NCI-H2196 (cell line): Measurements from ENCODE around the gene MED16.
A peak's percentile ranks its signal among the peaks of the same experiment; 100 is the strongest.

Experiments used
- DNase-seq: peaks from one replicate; lab custom pipeline; 2025; ENCODE audit not compliant: unreplicated experiment; lab: John Stamatoyannopoulos, UW

Gene MED16

DNA sequence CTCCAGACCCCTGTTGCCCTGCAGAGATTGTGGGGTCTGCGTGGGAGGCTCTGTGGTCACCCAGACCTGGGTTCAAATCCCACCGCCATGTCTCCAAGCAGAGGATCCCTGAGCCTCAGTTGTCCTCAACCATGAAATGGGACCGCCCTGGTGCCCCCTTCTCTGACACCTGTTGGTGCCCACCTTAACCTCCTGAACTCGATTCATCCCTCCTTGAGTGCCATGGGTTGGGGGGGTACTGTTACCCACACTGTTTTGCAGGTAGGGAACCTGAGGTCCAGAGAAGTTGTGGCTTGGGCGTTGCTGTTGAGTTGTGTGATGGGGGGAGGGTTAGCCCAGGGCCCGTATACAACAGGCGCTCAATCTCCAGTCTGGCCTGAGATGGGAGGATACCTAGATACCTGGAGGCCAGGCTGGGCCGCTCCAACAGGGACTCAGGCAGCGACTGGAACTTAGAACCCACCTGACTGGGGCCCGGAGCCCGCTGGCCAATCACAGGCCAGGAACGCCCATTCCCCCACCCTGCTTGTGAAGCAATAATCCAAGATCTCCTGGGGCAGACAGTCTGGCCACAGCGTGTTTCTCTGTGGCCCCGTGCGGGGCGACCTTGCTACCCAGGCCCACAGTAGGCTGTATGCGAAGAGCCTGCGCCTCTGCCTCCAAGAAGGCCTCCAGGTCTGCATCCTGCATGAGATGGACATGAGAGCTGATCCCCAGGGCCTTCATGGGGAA lies 35.6 kb upstream of the MED16 start:
- DNase-seq = no peak

DNA sequence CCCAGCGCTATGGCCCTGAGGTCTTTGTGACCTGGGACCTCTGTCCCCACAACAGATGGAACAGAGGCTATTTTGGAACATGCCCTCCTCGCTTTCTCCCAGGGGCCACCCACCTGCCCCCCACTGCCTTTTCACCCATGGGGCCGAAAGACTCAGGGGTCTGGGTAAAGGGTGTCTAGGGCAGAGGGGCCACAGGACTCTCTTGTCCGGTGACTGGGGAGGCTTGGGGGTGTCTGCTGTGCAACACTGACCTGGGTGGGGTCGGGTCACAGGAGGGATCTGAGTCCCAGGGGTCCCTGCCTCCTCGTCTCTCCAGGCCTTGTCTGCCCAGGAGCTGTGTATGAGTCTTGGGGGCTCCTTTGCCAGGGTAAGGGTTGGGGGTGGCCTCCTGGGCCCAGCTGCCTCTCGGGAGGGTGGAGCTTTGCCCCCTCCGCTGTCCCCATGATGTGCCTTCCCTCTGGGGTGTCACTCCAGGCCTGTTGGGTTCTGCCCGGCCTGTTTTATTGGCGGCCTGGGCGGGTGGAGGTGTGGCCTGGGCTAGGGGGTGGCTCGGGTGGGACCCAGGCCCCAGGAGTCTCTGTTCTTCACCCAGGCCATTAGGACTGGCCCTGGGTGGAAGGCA lies 34.9 kb upstream of the MED16 start:
- no peak for DNase-seq

DNA sequence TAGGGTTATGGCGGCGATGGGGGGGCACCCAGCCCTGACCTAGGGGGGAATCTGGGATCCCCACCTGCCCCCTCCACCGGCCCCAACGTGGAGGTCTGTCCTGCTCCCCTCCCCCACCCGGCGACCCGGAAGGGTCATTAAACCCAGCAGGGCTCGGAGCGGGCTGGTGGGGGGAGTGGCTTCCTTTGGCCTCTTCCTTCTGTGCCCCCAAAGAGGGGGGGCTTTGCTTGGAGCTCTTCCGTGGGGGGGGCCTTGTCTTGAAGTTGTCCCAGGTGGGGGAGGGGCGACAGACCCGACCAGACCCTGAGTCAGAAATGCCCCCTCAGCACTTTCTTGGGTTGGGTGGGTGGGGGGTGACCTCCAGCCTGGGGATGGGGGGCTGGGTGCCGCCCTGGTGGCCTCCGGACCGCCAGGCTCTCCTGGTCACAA lies 34.4 kb upstream of the MED16 start:
- no peak for DNase-seq

DNA sequence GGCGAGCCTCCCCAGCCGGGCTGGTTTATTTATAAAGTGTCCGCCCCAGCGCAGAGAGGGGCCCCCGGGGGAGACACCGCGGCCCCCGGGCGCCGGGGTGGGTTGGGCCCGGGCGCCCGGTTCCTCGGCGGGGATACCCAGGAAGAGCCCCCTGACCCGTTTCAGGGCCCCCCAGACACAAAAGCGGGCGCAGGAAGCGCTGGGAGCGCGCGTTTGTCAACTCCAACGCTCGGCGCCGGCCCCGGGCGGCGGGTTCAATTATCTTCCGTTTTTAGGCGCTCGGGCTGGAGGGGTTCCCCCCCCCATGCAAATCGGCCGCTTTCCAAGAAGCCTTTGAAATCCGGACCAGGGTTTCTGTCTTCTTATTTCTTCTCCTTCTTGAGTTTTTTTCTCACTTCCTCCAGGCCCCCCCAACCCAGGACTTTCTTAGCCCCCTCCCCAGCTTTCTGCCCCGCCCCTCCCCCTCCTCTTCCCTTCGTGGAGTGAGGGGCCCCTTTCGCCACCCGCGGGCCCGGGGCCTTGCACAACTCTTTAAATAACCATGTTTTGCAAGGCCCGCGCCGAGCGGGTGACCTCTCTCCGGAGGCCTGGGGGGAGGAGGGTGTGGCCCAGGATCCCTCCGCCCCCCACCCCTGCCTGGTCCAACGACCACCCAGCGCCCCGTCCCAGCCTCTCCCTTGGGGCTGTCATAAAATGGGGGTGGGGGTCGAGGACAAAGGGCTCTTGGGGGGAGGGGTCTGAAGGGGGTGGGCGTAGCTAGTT lies 33.8 kb upstream of the MED16 start:
- peak; percentile 33 for DNase-seq

DNA sequence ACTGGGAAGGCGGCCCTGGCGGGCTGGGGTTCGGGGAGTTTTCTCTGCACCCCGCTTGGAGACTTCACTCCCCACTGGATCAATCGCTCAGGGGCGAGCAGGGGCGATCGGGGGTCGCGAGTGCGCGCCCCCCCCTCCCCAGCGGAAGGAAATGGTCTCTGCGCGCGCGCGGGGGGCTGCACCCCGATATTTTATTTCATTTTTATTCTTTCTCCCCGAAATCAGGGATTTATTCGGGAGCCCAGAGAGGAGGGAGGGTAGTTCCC lies 33.3 kb upstream of the MED16 start:
- no peak for DNase-seq

DNA sequence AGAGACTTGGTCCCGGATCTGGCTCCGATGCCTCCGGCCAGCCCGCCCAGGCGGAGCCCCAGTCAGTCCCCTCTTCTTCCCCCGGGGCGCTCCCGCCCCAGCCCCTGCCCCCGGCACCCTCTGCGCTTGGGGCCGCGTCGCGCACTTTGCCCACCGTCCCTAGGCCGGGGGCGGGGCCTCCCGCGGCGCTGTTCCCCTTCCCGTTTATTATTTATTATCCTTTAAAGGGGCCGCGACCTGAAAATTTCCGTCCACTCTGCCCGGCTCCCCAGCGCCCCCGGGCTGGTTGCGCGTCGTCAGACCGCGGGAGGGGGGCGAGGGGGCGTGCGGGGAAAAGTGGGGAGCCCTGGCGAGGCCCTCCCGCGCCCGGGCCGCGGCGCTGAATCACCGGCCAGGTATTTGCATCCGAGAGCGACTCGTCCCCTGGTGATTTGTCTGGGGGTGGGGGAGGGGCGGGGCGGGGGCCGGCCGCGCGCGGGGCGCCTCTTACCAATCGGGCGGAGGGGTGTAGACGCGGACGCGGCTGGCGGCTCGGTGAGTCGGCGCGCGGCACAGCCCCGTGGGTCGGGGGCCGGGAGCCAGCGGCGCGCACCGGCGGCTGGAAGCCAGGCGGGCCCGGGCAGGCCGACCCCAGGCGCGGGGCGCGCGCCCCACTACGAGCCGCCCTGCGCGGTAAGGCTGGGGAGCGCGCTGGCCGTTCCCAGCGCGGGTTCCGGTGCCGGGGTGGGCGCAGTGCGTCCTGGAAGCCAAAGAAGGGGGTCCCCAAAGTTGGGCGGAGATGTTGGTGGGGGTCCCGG lies 32.7 kb upstream of the MED16 start, which contains the start of gene ARID3A:
Gene ARID3A, plus strand, starts transcription at position 510 of the 797 bp plus-strand sequence. CDS start 3,494 bp downstream, outside the sequence.
- peak; percentile 78 for DNase-seq

DNA sequence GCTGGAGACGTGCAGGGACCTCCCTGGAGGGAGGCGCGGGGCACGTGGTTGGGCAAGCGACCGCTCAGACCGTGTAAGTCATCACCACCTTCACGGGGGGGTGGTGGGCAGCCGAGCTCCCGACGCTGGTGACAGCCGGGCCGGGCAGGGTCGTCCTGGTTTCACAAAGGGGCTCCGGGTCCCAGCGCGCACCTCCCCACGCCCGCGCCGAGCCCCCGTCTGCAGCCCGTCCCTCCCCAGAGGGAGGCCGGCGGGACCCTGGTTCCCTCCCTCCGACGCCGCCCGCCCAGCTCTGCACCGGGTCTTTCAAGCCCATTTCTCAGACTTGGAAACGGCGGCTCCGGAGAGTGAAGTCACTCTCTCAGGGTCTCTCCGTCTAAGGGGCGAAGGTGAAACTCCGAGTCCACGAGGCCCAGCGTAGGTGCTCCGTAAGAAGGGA lies 32.1 kb upstream of the MED16 start:
- DNase-seq = no peak

DNA sequence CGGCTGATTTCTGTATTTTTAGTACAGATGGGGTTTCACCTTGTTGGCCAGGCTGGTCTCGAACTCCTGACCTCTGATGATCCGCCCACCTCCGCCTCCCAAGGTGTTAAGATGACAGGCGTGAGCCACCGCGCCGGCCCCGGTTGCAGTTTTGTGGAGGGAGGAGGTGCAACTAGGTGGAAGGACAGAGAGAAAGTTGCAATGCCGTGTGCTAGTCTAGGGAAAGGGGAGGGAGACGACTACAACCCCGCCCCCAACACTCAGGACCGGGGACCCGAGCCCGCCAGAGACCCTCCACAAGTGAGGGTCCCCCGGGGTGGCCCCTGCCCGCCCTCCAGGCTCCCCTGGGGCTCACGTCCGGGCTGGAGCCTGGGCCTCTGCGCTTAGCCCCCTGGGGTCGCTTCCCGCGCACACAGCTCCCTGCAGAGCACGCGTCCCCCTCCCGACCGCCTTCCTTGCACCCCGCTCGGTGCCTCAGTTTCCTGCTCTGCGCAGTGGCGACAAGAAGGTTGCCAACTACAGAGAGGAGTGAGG lies 31.6 kb upstream of the MED16 start:
- no peak for DNase-seq

DNA sequence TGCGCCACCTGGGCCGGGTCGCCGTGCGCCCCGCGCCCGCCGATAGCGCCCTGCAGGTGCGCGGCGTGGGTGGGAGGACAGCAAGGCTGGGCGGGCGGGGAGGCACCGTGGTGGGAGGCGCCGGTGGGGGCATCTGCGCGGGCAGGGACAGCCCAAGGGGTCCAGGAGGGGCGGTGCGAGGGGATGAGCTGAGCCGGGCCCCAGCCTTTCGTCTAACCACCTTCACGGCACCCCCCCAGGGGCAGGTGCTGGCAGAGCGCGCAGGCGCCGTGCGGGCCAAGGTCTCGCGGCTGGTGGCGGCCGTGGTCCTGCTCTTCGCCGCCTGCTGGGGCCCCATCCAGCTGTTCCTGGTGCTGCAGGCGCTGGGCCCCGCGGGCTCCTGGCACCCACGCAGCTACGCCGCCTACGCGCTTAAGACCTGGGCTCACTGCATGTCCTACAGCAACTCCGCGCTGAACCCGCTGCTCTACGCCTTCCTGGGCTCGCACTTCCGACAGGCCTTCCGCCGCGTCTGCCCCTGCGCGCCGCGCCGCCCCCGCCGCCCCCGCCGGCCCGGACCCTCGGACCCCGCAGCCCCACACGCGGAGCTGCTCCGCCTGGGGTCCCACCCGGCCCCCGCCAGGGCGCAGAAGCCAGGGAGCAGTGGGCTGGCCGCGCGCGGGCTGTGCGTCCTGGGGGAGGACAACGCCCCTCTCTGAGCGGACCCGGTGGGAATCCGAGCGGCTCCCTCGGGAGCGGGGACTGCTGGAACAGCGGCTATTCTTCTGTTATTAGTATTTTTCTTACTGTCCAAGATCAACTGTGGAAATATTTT lies 27.3 kb upstream of the MED16 start:
- DNase-seq = no peak

DNA sequence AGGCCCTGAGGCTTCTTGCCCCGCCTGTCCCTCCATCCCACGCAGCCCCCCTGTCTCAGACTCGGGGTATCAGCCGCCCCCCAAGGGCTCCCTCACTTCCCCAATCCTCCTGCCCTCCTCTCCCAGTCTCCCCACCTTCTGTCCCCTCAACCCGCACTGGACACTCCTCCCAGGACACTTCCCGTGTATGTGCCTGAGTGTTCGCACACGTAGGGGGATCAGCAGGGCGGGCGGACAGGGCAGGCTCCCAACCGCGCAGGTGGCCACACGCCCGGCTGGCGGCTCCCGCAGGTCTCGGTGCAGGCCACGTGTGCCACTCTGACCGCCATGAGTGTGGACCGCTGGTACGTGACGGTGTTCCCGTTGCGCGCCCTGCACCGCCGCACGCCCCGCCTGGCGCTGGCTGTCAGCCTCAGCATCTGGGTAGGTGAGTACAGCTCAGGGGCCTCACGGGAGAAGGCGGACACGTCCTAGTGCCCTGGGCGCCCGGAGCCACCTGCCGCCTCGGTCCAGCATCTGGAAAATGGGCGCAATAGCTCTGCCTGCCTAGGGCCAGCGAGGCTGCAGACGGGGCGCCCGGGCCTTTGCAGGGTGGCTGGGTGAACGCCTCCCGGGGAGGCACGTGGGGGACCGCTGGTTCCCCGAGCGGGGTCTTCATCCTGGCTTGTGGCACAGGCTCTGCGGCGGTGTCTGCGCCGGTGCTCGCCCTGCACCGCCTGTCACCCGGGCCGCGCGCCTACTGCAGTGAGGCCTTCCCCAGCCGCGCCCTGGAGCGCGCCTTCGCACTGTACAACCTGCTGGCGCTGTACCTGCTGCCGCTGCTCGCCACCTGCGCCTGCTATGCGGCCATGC lies 26.4 kb upstream of the MED16 start:
- DNase-seq = no peak

DNA sequence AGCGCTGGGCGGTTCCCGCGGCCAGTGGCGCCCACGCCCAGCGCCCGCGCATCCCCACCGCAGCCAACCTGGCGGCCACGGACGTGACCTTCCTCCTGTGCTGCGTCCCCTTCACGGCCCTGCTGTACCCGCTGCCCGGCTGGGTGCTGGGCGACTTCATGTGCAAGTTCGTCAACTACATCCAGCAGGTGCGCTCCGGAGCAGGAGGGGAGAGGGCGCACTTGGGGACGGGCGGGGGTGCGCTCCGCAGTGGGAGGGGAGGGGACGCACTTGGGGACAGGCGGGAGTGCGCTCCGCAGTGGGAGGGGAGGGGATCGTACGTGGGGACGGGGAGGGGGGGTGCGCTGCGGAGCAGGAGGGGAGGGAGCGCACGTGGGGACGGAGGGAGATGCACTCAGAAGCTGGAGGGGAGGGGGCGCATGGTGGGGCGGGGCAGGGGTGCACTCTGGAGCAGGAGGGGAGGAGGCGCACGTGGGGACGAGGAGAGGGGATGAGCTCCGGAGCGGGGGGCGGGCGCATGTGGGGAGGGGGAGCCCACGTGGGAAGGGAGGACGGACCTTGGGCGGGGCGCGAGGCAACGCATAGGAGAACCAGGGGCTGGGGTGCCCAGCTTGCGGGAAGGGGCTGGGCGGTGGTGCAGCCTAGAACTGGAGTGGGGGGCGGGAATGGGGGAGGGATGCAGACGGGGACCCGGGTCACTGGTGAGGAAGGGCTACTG lies 25.7 kb upstream of the MED16 start:
- no peak for DNase-seq

DNA sequence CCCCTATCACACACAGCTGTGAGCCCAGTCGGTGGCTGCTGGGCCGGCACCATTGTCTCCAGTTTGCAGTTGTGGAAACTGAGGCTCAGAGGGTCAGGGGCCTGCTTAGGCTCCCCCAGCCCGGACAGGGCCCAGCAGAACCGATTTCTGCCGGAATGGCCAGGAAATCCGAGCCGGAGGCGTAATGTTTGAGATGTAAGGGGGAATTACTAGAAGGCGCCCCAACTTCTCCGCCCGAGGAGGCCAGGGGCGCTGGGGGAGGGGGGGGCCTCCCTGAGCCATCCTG lies 25.1 kb upstream of the MED16 start:
- no peak for DNase-seq

DNA sequence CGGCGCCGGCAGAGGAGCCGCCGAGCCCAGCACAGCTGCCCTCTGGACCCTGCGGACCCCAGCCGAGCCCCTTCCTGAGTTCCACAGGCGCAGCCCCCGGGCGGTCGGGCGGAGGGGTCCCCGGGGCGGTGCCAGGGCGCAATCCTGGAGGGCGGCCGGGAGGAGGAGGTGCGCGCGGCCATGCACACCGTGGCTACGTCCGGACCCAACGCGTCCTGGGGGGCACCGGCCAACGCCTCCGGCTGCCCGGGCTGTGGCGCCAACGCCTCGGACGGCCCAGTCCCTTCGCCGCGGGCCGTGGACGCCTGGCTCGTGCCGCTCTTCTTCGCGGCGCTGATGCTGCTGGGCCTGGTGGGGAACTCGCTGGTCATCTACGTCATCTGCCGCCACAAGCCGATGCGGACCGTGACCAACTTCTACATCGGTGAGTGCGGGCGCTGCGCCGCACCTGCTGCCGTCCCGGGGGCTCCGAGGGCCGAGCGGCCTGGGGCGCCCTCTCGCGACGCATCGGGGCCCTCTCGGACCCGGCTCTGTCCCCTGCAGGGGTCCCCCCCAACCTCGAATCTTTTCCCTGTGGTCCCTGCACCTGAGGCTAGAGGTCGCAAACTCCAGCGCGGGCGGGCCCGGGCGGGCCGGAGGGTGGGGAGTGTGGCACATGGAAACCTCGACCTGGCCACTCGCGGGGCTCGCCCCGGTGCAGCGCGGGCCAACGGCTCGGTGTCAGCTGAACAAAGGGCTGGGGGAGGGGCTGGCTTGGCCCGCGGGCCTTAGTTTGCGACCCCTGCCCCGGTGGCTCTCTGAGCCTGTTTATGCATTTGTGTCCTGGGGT lies 24.6 kb upstream of the MED16 start, which contains the start of gene KISS1R:
Gene KISS1R, plus strand, starts transcription at position 11 of the 829 bp plus-strand sequence. Its CDS starts 170 bp downstream, at position 181.
- DNase-seq = peak; percentile 83

DNA sequence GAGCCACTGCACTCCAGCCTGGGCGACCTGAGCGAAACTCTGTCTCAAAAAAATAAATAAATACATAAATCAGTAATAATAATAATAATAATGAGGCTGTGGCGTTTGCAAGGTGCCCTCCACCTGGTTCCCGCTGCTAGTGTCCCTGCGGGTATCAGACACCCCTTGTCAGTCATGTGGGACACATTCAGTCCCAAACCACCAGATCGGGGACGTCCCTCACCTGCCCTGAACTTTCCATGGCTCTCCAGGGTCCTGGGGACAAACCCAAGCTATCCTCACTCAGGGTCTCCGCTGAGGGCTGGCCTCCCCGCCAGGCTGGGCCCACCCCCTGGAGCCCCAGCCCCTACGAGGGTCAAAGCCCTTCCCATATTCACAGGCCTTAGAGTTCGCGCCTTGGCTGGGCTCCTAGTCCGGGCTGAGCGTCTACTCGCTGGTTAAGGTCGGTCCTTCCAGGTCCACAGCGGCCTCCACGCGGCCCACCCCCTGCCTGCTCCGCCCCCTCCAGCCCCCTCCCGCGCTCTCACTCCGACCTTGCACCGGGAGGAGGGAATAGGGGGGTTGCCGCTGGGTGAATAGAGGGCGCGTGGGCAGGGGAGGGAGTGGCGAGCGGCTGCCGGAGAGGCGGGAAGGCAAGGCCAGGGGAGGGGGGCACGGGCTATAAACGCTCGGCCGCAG lies 23.8 kb upstream of the MED16 start:
- peak; percentile 68 for DNase-seq

DNA sequence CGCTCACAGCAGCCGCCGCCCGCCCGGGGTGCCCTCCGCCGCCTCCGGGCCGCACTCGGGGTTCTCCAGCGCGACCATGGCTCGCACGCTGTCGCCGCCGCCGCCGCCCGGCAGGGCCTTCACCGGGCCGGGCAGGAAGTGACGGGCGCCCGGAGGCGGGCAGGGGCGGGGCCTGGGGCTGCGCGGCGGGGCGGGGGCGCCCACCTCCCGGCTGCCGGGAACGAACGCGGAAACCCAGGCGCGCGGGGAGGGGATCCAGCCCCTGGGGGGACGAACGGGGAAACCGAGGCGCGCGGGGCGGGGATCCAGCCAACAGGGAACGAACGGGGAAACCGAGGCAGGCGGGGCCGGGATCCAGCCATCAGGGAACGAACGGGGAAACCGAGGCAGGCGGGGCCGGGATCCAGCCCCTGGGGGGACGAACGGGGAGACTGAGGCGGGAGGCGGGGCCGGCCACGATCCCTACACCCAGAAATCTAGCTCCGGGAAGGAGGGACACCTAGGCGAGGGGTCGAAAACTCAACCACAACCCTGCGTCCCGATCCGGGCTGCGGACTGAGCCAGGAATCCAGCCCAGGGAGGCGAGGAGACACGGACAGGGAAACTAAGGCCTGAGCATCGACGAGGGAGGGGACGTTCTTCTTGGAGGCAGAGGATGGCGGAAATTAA lies 20.2 kb upstream of the MED16 start, which contains the start of gene R3HDM4:
Gene R3HDM4, minus strand, starts transcription at position 140 of the 669 bp plus-strand sequence. Its CDS starts 62 bp downstream, at position 78.
- peak; percentile 68 for DNase-seq

DNA sequence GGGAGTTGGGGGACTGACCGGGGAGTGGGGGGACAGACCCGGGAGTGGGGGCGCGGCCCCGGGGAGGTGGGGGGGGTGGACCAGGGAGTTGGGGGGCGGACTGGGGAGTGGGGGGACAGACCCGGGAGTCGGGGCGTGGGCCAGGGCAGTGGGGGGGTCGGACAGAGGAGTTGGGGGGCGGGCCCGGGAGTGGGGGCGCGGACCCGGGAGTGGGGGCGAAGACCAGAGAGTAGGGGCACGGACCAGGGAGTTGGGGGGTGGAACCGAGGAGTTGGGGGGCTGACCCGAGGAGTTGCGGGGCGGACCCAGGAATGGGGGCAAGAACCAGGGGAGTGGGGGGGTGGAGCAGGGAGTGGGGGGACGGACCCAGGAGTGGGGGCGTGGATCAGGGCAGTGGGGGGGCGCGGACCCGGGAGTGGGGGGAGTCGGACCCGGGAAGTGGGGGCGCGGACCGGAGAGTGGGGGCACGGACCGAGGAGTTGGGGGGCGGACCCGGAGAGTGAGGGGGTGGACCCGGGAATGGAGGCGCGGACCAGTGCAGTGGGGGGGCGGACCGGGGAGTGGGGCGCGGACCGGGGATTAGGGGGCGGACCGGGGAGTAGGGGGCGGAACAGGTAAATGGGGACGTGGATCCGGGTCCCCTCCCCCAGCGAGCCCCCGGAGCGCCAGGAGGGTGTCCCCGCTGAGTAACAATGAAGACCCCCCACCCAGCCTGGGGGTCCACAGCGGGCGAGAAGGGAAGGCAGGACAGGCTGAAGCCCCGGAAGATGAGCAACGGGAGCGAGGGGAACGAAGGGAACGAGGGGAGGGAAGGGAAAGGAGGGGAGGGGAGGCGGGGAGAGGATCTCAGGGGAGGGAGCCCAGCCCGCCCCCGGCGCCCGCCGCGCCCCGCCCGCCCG lies 19.4 kb upstream of the MED16 start:
- DNase-seq = no peak
